Gastroesophageal sphincter (tissue), 4 donors: Measurements from ENCODE around the gene GOT1. TPM values are rescaled to one million over a fixed set of nuclear protein-coding genes. Genes with fewer than 3 reads are reported as not detected.

Experiments used
- ATAC-seq: fragments of 150-250 bp; one replicate; pipeline ENCODE4 v1.9.1; 2016; ENCODE audit warnings: mild to moderate bottlenecking, moderate library complexity
- H3K27ac ChIP-seq, 4 donors: fragments of 200-600 bp; sonication (generic) in 3 of 4; 1 replicate in 3 of 4; 2 replicates in 1 of 4; pipeline ENCODE4 v1.5.1; 2016 to 2019
- H3K27me3 ChIP-seq: fragments of 200-600 bp; sonication (generic); one replicate; pipeline ENCODE4 v1.5.1; 2019
- H3K36me3 ChIP-seq, 2 donors: fragments of 200-600 bp; sonication (generic); one replicate each; pipeline ENCODE4 v1.5.1; 2019; ENCODE audit warnings: control low read depth in 1 of 2
- H3K4me1 ChIP-seq, 3 donors: fragments of 200-600 bp; sonication (generic); 1 replicate in 2 of 3; 2 replicates in 1 of 3; pipeline ENCODE4 v1.5.1; 2016 to 2019; ENCODE audit warnings: control low read depth in 2 of 3
- H3K4me3 ChIP-seq, 2 donors: fragments of 200-600 bp; sonication (generic); one replicate each; pipeline ENCODE4 v1.5.1; 2019; ENCODE audit warnings: mild to moderate bottlenecking in 1 of 2, moderate library complexity in 1 of 2
- H3K9me3 ChIP-seq, 3 donors: fragments of 200-600 bp; sonication (generic); one replicate each; pipeline ENCODE4 v1.5.1; 2017 to 2019; ENCODE audit warnings: control low read depth in 2 of 3
- EP300 ChIP-seq: sonication (generic); formaldehyde crosslinking; IDR thresholded peaks from one replicate; pipeline ENCODE4 v1.6.1; 2017; ENCODE audit warnings: antibody characterized with exemption, mild to moderate bottlenecking
- POLR2A ChIP-seq, 2 donors: fragments of 450-650 bp; IDR thresholded peaks; one replicate each; pipeline ENCODE4 v1.6.1; 2017; ENCODE audit warnings: antibody characterized with exemption in 2 of 2, mild to moderate bottlenecking in 2 of 2, moderate library complexity in 1 of 2
- POLR2AphosphoS5 ChIP-seq: sonication (generic); formaldehyde crosslinking; IDR thresholded peaks from one replicate; pipeline ENCODE4 v1.6.1; 2017; ENCODE audit warnings: antibody characterized with exemption
- WGBS, 2 donors: methylation state at CpG; one replicate each; pipeline ENCODE4 v1.1.5; 2018; ENCODE audit warnings: low coverage in 1 of 2; 5-methylcytosine and 5-hydroxymethylcytosine counted together
- total RNA-seq, 4 donors: library from RNA; depleted of rRNA; stranded (reverse); fragments of >200 nt; gene quantifications; one replicate each; pipeline ENCODE4 v1.1.0, GENCODE V29; 2016
- TF ChIP-seq, protein P1 (sequence below), 4 experiments: fragments of 200-600 bp in 2 of 4; fragments of 450-650 bp in 2 of 4; sonication (generic) in 1 of 4; IDR thresholded peaks; one replicate each; pipeline ENCODE4 v1.5.1; 2017 to 2019; ENCODE audit warnings: antibody characterized with exemption in 4 of 4, mild to moderate bottlenecking in 2 of 4, moderate library complexity in 2 of 4

Gene GOT1
- total RNA-seq, 4 donors from 2014 or later: 15.8 to 32.2 (median 23.2) TPM

DNA sequence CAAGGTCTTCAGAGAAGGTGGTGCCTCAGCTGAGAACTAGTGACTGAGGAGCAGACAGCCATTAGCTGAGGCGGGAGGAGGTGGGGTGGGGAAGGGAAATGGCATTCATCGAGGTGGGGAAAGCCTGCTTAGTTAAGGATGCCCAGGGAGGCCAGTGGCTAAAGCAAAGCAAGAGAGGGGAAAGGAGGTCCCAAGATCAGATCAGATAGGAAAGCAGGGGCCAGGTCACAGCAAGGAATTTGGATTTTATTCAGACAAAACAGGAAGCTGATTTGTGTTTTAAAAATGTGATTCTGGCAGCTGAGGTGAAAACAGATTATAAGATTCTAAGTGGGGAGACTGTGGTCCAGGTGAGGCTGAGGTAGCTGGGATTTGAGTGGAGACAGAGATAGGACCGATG lies 55.5 kb downstream of the GOT1 start:
- Histone ChIP-seq H3K27ac (no peak overlapping the region), H3K4me1 (peaks cover 0 to 5% (median 0%) of the 10 kb centered on the region in 3 donors), H3K27me3 (no peaks in the 10 kb centered on the region), H3K9me3 (no peaks in the 10 kb centered on the region), H3K4me3 (no peak overlapping the region), H3K36me3 (no peaks in the 10 kb centered on the region)
- ATAC-seq: no peak
- TF ChIP-seq POLR2AphosphoS5 (no peak), EP300 (no peak), POLR2A (IDR thresholded peaks at IDR 0.05) (no peak)
- TF ChIP-seq, protein P1, sequence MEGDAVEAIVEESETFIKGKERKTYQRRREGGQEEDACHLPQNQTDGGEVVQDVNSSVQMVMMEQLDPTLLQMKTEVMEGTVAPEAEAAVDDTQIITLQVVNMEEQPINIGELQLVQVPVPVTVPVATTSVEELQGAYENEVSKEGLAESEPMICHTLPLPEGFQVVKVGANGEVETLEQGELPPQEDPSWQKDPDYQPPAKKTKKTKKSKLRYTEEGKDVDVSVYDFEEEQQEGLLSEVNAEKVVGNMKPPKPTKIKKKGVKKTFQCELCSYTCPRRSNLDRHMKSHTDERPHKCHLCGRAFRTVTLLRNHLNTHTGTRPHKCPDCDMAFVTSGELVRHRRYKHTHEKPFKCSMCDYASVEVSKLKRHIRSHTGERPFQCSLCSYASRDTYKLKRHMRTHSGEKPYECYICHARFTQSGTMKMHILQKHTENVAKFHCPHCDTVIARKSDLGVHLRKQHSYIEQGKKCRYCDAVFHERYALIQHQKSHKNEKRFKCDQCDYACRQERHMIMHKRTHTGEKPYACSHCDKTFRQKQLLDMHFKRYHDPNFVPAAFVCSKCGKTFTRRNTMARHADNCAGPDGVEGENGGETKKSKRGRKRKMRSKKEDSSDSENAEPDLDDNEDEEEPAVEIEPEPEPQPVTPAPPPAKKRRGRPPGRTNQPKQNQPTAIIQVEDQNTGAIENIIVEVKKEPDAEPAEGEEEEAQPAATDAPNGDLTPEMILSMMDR (IDR thresholded peaks at IDR 0.05): no peak
- 69 to 71% methylated on average over 3 of the region's 3 CpGs for WGBS, 2 donors

DNA sequence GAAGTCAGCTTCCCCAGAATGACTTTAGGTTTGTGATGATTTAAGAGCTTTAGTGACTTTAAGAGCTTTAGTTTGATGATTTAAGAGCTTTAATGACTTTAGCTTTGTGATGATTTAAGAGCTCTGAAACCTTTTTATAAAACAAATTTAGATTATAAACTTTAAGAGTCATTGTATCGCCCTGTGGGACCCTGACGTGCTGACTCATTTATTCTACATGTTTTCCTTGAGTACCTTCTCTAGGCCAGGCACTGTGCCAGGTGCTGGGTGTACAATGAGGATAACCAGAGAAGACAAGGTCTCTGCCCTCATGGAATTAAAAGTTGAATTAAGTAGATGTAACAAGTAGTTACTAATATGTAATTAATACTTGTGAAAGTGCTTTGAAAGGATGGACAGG lies 55.9 kb downstream of the GOT1 start:
- H3K9me3 ChIP-seq: no peaks in the 10 kb centered on the region
- no peaks in the 10 kb centered on the region for H3K36me3 ChIP-seq
- no peaks in the 10 kb centered on the region for H3K27me3 ChIP-seq
- H3K4me1 ChIP-seq: peaks cover 0 to 5% (median 0%) of the 10 kb centered on the region in 3 donors
- no peak overlapping the region for H3K4me3 ChIP-seq
- no peak overlapping the region for H3K27ac ChIP-seq
- no peak for ATAC-seq
- WGBS, 2 donors: 29 to 51% methylated on average over 2 of the region's 2 CpGs
- no peak for TF ChIP-seq POLR2AphosphoS5
- no peak for TF ChIP-seq EP300
- TF ChIP-seq, protein P1 (IDR thresholded peaks at IDR 0.05): no peak
- no peak for TF ChIP-seq POLR2A (IDR thresholded peaks at IDR 0.05)

DNA sequence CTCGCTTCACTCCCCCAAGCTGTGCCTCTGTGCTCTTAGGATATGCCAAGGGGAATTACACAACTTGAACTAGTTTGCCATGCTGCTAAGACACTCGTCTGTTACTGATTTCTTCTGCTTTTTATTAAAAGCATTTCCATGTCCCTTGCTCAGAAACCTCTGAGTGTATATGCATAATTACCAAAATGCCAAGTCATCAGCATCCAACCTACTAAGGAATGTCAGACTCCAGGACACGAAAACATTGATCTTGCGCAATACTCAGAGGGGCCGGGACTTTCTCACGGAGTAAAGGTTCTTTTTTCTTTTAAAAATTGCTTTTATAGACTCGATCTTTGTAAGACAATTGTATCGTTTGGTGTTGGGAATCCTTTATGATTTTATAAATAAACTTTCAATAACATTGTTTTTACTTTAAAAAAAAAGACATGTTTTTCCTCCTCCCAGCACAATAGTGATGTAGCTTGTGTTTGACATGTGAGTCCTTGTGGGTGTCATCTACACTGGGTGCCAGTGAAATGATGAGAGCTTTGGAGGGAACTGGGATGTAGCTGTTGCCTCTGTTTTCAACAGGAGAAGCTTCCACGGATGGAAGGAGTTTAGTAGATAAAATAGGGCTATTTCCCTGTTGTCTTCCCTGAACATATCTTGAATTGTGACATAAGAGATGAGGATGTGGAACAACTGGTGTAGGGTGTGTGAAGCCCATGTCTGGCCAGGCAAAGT lies 57.7 kb downstream of the GOT1 start:
- no peak for TF ChIP-seq POLR2AphosphoS5
- no peak for TF ChIP-seq EP300
- TF ChIP-seq, protein P1 (IDR thresholded peaks at IDR 0.05): no peak
- TF ChIP-seq POLR2A (IDR thresholded peaks at IDR 0.05): no peak
- H3K36me3 ChIP-seq: no peaks in the 10 kb centered on the region
- no peak overlapping the region for H3K4me3 ChIP-seq
- peaks cover 0 to 5% (median 0%) of the 10 kb centered on the region in 3 donors for H3K4me1 ChIP-seq
- H3K27ac ChIP-seq: no peak overlapping the region
- no peaks in the 10 kb centered on the region for H3K9me3 ChIP-seq
- WGBS, 2 donors: 76 to 82% methylated on average over 5 to 9 of the region's 9 CpGs
- no peaks in the 10 kb centered on the region for H3K27me3 ChIP-seq
- ATAC-seq: peak; percentile 50

DNA sequence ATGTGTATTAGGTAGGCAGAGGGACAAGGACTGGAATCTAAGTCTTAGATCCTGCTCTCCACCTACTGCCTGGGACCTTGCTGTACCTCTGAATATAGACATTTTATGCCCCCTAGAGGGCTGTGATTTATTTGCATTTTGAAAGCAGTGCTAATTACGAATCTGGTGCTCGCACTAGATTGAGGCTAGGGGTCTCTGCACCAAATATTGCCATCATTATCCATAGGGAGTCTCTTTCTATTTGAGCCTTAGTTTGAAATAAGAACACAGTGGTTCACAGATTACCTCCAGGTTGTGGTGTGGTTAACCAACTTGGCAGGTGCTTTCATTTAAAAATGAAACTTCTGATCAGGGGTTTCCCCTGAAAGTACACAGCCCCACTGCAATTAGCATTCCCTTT lies 59.4 kb downstream of the GOT1 start:
- WGBS, 2 donors: 42 to 44% methylated on average over 2 of the region's 2 CpGs
- no peak for ATAC-seq
- H3K27ac ChIP-seq: no peak overlapping the region
- TF ChIP-seq, protein P1 (IDR thresholded peaks at IDR 0.05): peak in 3 of 4 experiments; percentile 36 to 41 (median 40)
- no peak for TF ChIP-seq POLR2AphosphoS5
- no peak overlapping the region for H3K4me3 ChIP-seq
- H3K27me3 ChIP-seq: no peaks in the 10 kb centered on the region
- no peaks in the 10 kb centered on the region for H3K9me3 ChIP-seq
- H3K36me3 ChIP-seq: no peaks in the 10 kb centered on the region
- peaks cover 0 to 5% (median 0%) of the 10 kb centered on the region in 3 donors for H3K4me1 ChIP-seq

DNA sequence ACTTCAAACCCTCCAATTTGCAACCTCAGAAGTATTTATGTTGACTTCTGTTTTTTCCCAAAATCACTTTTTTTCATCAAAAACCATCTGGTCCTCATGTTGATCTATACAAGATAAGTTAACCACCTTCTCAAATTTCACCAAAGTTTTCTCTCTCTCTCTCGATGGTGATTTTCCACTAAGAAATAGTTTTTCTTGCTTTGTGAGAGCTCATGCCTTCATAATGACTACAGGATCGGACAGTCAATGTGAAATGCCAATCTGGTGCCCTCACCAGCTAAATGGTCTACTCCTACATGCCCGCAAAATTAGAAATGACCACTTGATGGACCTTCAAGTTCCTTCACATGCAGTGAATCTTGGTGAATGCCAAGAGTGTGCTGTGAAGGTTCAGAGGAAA lies 60.9 kb downstream of the GOT1 start:
- TF ChIP-seq, protein P1 (IDR thresholded peaks at IDR 0.05): no peak
- TF ChIP-seq POLR2A (IDR thresholded peaks at IDR 0.05): no peak
- no peak for TF ChIP-seq EP300
- TF ChIP-seq POLR2AphosphoS5: no peak
- WGBS, 2 donors: 77 to 78% methylated on average over 3 of the region's 3 CpGs
- Histone ChIP-seq H3K36me3 (no peaks in the 10 kb centered on the region), H3K4me3 (no peak overlapping the region), H3K27ac (no peak overlapping the region), H3K9me3 (no peaks in the 10 kb centered on the region), H3K27me3 (no peaks in the 10 kb centered on the region), H3K4me1 (peaks cover 0 to under 1% (median 0%) of the 10 kb centered on the region in 3 donors)
- no peak for ATAC-seq
